ENCODE measurements around the gene FLT3. TPM values are rescaled to one million over a fixed set of nuclear protein-coding genes. Genes with fewer than 3 reads are reported as not detected.
A peak's percentile ranks its signal among the peaks of the same experiment; 100 is the strongest.
"Not testable (repeated sequence)": the region's sequence is repeated elsewhere in the genome, so short reads cannot be mapped to it uniquely, and the experiment has no call there.

Gene FLT3
- total RNA-seq, 2 experiments from 2014 or later = not detected

DNA sequence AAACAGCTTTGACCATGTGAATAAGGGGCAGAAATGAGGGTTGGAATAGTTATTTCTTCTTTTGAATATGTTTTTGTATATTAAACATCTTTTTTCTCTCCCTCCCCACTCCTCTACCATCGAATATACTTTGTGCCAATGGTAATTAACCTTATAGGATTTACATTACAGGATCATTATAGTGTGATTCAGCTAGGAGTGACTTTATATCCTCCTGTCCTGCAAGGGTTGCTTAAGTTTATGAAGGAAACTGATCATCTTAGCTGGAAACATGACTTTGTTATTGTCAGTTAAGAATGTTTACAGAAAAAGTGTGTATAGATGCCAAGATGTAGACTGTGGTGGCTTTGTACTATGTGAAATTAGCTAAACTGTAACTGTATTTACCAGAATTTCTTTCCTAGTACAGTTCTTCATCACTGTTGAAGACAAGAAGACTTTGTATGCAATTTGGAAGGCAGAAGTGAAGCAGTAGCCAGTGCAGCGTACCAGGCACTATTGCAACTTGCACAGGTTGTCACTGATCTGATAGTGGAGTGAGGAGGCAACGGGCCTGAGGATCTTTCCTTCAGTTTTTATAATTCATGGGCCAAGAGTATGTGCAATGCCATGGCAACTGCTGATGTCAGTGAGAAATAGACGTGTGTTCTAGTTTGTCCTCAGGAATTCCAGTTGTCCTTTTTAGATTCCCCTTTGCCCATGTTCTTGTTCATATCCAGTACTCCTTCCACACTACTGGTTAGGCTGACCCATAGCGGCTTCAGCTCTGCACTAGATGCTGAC lies 29.7 kb upstream of the FLT3 start:
- no peak for ATAC-seq
- Mint-ChIP-seq H3K27me3 (ENCODE audit: low read depth) (peaks cover 9% of the 10 kb centered on the region), H3K9me3 (ENCODE audit: insufficient read depth) (no peaks in the 10 kb centered on the region), H3K36me3 (ENCODE audit: low read depth) (no peaks in the 10 kb centered on the region), H3K27ac (no peak overlapping the region), H3K4me1 (ENCODE audit: low read depth) (no peaks in the 10 kb centered on the region), H3K4me3 (no peak overlapping the region)
- DNase-seq = no peak
- ChIA-PET CTCF (no interaction called here), POLR2A (no interaction called here)

DNA sequence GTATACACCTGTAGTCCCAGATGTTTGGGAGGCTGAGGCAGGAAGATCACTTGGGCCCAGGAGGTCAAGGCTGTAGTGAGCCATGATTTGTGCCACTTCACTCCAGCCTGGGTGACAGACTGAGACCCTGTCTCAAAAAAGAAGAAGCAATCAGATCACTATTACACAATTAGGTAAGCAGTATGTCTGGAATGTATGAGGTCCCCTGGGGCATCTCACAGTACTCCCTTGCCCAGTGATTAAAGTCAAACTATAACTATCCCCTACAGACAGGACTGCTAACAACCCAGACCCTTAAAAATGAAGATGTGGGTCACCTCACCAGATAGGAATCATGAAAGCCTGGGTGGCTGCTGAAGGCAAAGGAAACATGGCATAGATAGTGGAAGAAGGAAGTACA lies 28.6 kb upstream of the FLT3 start:
- DNase-seq (no peak), ATAC-seq (no peak)
- CTCF ChIA-PET = no interaction called here
- Mint-ChIP-seq H3K4me3 (no peak overlapping the region), H3K27me3 (ENCODE audit: low read depth) (peaks cover 9% of the 10 kb centered on the region), H3K4me1 (ENCODE audit: low read depth) (no peaks in the 10 kb centered on the region), H3K27ac (no peak overlapping the region), H3K9me3 (ENCODE audit: insufficient read depth) (no peaks in the 10 kb centered on the region), H3K36me3 (ENCODE audit: low read depth) (no peaks in the 10 kb centered on the region)
- POLR2A ChIA-PET = no interaction called here

DNA sequence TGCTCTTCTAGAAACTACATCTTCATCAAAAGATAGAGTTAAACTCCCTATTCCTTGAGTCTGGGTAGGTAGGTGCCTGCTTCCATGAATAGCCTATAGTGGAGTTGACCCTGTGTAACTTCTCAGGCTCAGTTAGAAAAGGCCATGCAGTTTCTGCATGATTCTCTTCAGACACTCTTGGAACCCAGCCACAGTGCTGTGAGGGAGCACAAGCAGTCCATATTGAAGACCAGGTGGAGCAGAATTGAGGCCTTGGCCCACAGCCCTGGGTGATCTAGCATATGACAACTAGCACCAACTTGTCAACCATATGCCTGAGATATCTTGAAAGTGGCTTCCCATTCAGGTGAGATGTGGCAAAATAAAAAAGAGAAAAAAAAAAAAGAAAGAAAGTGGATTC lies 27.7 kb upstream of the FLT3 start:
- Mint-ChIP-seq H3K4me1 (ENCODE audit: low read depth) (no peaks in the 10 kb centered on the region), H3K27me3 (ENCODE audit: low read depth) (peaks cover 9% of the 10 kb centered on the region), H3K4me3 (no peak overlapping the region), H3K27ac (no peak overlapping the region), H3K36me3 (ENCODE audit: low read depth) (no peaks in the 10 kb centered on the region), H3K9me3 (ENCODE audit: insufficient read depth) (no peaks in the 10 kb centered on the region)
- no peak for ATAC-seq
- ChIA-PET POLR2A (interaction anchor here (0.6 kb wide), 1 partner anchor 15 kb away, joined by 4 read pairs; no protein-coding TSS in a partner anchor), CTCF (no interaction called here)
- no peak for DNase-seq

DNA sequence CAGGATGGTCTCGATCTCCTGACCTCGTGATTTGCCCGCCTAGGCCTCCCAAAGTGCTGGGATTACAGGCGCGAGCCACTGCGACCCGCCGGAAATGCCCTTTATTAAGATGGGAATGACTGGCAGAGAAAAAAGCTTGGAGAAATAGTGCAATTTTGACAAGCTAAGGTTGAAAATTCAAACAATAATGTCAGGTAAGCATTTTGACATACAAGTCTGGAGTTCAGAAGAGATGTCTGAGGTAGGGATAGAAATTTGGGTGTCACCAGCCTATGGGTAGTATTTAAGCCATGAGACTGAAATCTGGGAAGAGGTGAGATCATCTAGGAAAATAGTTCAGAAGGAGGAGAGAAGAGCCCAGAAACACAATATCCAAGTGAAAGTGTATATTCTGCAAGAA lies 20.8 kb upstream of the FLT3 start:
- no peaks in the 10 kb centered on the region for H3K36me3 Mint-ChIP-seq (ENCODE audit: low read depth)
- POLR2A ChIA-PET = no interaction called here
- no peak overlapping the region for H3K4me3 Mint-ChIP-seq
- H3K4me1 Mint-ChIP-seq (ENCODE audit: low read depth) = peaks cover 5% of the 10 kb centered on the region
- peaks cover 6% of the 10 kb centered on the region for H3K27me3 Mint-ChIP-seq (ENCODE audit: low read depth)
- H3K27ac Mint-ChIP-seq = no peak overlapping the region
- CTCF ChIA-PET = no interaction called here
- DNase-seq (no peak), ATAC-seq (no peak)
- H3K9me3 Mint-ChIP-seq (ENCODE audit: insufficient read depth) = no peaks in the 10 kb centered on the region

DNA sequence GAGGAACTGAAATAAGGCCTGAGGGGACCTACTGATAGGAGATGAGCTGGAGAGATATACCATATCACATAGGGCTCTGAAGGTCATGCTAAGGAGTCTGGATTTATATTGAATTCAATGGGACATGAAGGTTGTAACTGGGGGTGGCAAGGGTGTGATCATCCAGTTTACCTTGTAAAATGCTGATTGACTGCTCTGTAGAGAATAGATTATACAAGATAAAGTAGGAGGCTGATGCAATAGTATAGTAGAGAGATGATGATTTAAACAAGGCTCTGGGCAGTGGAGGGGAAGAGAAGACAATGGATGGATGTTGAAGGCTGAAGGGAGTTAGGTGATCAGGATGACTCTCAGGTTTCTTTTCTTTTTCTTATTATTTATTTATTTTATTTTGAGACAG lies 19.9 kb upstream of the FLT3 start:
- peaks cover 5% of the 10 kb centered on the region for H3K4me1 Mint-ChIP-seq (ENCODE audit: low read depth)
- no peak for ATAC-seq
- peaks cover 10% of the 10 kb centered on the region for H3K27me3 Mint-ChIP-seq (ENCODE audit: low read depth)
- ChIA-PET CTCF (no interaction called here), POLR2A (no interaction called here)
- H3K4me3 Mint-ChIP-seq = no peak overlapping the region
- no peaks in the 10 kb centered on the region for H3K9me3 Mint-ChIP-seq (ENCODE audit: insufficient read depth)
- no peaks in the 10 kb centered on the region for H3K36me3 Mint-ChIP-seq (ENCODE audit: low read depth)
- DNase-seq = no peak
- H3K27ac Mint-ChIP-seq = no peak overlapping the region

DNA sequence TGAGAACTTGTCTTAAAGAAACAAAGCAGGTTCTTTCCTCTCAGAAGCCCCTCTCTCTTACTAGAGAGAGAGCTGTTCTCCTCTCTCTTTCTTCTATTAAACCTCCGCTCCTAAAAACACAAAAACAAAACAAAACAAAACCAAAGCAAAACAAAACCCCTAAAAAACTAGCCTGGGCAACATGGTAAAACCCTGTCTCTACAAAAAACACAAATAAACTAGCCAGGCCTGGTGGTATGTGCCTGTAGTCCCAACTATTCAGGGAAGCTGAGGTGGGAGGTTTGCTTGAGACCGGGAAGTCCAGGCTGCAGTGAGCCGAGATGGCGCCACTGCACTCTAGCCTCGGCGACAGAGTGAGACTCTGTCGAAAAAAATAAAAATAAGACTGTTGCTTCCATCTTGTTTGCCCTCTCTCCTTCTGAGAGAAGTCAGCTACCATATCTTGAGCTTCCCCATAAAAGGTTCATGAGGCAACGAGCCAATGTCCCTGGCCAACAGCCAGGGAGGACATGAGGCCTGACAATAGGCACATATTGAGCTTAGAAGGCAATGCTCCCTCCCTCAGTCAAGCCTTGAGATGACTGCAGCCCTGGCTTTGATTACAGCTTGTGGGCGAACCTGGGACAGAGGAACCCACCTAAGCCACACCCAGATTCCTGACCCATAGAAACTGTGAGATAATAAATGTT lies 17.5 kb upstream of the FLT3 start:
- Mint-ChIP-seq H3K4me3 (no peak overlapping the region), H3K36me3 (ENCODE audit: low read depth) (no peaks in the 10 kb centered on the region), H3K9me3 (ENCODE audit: insufficient read depth) (no peaks in the 10 kb centered on the region), H3K27me3 (ENCODE audit: low read depth) (peaks cover 10% of the 10 kb centered on the region), H3K27ac (no peak overlapping the region), H3K4me1 (ENCODE audit: low read depth) (peaks cover 5% of the 10 kb centered on the region)
- no peak for DNase-seq
- no peak for ATAC-seq
- CTCF ChIA-PET = no interaction called here
- POLR2A ChIA-PET = interaction anchor here (1.6 kb wide), 1 partner anchor 21 kb away, joined by 4 read pairs; no protein-coding TSS in a partner anchor

DNA sequence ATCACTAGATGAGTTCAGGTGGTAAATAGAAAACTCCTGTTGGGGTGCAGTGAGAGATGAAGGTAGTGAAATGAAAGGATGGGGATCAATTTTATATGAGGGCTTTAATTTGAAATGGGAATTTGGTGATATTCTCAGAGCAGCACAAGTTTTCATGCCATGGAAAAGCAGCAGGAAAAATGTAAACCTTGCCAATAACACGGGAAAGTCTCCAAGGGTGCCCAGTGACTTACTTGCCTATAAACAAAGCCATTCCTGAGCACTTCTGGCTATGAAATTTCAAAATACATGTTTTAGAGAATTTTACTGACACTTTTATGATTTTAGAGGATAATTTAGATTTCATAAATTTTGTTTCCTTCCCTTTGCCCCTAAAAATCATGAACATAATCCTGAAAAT lies 16.4 kb upstream of the FLT3 start:
- Mint-ChIP-seq H3K27ac (no peak overlapping the region), H3K9me3 (ENCODE audit: insufficient read depth) (no peaks in the 10 kb centered on the region), H3K4me1 (ENCODE audit: low read depth) (no peaks in the 10 kb centered on the region)

DNA sequence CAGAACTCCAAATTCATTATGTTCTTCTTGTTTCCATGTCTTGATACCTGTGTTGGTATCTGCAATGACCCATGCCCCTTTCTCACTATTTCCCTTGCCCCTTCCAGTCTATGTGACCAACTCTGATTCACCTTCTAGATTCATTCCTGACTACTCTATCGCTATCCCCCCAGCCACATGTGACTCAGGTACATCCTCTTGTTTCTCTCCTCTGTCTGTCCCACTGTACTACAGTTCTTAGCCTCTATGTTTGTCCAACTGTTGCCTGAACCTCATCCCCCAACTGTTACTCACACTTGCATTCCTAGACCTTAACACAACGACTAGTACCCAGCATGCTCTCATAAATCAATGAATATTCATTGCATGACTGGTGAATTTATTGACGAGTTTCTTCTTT lies 10.0 kb upstream of the FLT3 start:
- no peak overlapping the region for H3K27ac Mint-ChIP-seq
- H3K27me3 Mint-ChIP-seq (ENCODE audit: low read depth) = peaks cover 22% of the 10 kb centered on the region
- POLR2A ChIA-PET = no interaction called here
- DNase-seq (no peak), ATAC-seq (no peak)
- no peaks in the 10 kb centered on the region for H3K9me3 Mint-ChIP-seq (ENCODE audit: insufficient read depth)
- CTCF ChIA-PET = no interaction called here
- H3K36me3 Mint-ChIP-seq (ENCODE audit: low read depth) = no peaks in the 10 kb centered on the region
- H3K4me3 Mint-ChIP-seq = no peak overlapping the region
- no peaks in the 10 kb centered on the region for H3K4me1 Mint-ChIP-seq (ENCODE audit: low read depth)

More for the DNA sequence above, 16.4 kb upstream of the FLT3 start:
- DNase-seq (no peak), ATAC-seq (no peak)
- Mint-ChIP-seq H3K4me3 (no peak overlapping the region), H3K27me3 (ENCODE audit: low read depth) (peaks cover 10% of the 10 kb centered on the region), H3K36me3 (ENCODE audit: low read depth) (no peaks in the 10 kb centered on the region)
- ChIA-PET CTCF (no interaction called here), POLR2A (no interaction called here)

DNA sequence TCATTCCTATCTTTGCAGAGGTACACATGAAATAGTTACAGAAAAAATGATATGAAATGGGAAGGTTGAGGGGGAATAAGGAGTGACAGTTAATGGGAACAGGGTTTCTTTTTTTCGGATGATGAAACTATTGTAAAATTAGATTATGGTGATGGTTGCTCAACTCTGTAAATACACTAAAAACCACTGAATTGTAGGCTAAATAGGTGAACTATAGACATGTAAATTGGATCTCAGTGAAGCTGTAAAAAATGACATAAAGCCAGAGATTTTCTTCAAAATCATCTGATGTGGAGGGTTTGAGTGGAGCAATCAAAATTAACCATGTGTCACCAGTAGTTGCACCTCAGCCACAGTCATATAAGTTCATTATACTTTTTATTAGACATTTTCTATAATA lies 6.6 kb upstream of the FLT3 start:
- Mint-ChIP-seq H3K4me3 (no peak overlapping the region), H3K4me1 (ENCODE audit: low read depth) (no peaks in the 10 kb centered on the region), H3K27ac (no peak overlapping the region), H3K9me3 (ENCODE audit: insufficient read depth) (no peaks in the 10 kb centered on the region), H3K27me3 (ENCODE audit: low read depth) (peaks cover 32% of the 10 kb centered on the region), H3K36me3 (ENCODE audit: low read depth) (no peaks in the 10 kb centered on the region)
- DNase-seq = no peak
- ChIA-PET CTCF (no interaction called here), POLR2A (no interaction called here)
- no peak for ATAC-seq

DNA sequence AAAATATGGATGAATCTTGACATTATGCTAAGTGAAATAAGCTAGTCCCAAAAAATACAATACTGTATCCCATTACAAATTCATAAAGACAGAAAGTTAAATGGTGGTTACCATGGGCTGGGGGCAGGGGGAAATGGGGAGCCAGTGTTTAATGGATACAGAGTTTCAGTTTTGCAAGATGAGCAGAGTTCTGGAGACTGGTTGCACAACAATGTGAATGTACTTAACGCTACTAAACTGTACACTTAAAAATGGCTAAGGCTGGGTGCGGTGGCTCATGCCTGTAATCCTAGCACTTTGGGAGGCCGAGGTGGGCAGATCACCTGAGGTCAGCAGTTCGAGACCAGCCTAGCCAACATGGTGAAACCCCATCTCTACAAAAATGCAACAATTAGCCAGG lies 1.5 kb upstream of the FLT3 start:
- H3K27me3 Mint-ChIP-seq (ENCODE audit: low read depth) = peaks cover 48% of the 10 kb centered on the region
- H3K36me3 Mint-ChIP-seq (ENCODE audit: low read depth); CTCF ChIA-PET; ATAC-seq; H3K27ac Mint-ChIP-seq; H3K9me3 Mint-ChIP-seq (ENCODE audit: insufficient read depth); POLR2A ChIA-PET; DNase-seq; H3K4me3 Mint-ChIP-seq; H3K4me1 Mint-ChIP-seq (ENCODE audit: low read depth): not testable (repeated sequence)

DNA sequence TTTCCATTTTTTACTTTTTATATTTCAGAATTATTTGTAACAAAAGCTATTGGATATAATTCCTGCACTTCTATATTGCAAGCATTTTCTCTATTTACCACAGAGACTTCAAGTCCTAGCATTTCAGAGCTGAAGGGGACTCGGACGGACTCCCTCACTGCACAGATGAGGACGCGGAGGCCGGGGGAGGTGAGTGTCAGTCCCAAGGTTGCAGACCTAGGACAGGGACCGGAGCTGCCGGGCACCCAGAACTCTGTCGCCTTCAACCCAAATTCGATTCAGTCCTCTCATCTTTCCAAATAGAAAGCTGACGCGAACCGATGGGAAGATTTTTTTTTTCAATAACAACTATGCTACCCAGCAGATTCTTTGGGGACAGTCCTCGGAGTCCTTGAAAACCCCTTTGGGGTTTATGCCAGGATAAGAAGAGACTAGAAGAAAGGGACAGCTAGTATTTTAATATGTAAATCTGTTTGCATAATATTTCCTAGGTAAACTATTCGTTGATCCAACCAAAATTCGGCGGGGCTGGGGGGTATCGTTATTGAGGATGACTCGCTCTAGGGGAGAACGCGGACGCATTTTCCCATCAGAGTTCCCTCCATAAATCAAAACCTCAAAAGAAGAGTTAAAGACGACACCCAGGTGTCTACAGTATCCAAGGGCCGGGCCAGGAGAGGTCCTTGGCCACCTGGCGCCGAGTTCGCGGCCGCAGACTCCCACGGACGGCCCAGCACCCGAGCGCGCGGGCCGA lies 803 bp downstream of the FLT3 start:
- Mint-ChIP-seq H3K27me3 (ENCODE audit: low read depth) (peaks cover 49% of the 10 kb centered on the region), H3K27ac (no peak overlapping the region), H3K4me3 (peak overlapping the region; percentile 55), H3K36me3 (ENCODE audit: low read depth) (peaks cover 3% of the 10 kb centered on the region), H3K9me3 (ENCODE audit: insufficient read depth) (no peaks in the 10 kb centered on the region), H3K4me1 (ENCODE audit: low read depth) (peaks cover 5% of the 10 kb centered on the region)
- no peak for DNase-seq
- CTCF ChIA-PET = interaction anchor here (0.6 kb wide), 1 partner anchor 437 kb away, joined by 3 read pairs; no protein-coding TSS in a partner anchor
- POLR2A ChIA-PET = interaction anchor here (0.6 to 1.1 kb wide), 2 partner anchors 38 to 69 kb away, joined by 3 to 4 read pairs; no protein-coding TSS in a partner anchor
- ATAC-seq = no peak

DNA sequence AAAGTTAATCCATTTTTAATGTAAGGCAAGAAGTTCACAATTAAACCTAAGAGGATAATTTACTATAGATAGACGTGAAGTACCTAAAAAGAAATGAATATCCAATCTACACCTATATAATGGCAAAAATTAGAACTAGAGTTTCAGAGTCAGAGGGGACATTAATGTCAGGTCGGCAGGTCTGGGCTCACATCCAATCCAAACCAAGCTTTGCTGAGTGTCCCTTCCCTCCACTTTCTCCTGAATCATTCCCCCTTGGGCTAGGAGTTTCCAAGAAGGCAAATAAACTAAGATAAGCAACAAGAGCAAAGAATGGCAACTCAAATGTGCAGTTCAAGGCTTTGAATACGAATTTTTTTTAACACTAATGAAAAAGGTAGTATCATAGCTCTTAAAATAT lies 2.9 kb downstream of the FLT3 start:
- Mint-ChIP-seq H3K4me3 (no peak overlapping the region), H3K27ac (no peak overlapping the region), H3K27me3 (ENCODE audit: low read depth) (peaks cover 53% of the 10 kb centered on the region), H3K9me3 (ENCODE audit: insufficient read depth) (no peaks in the 10 kb centered on the region), H3K4me1 (ENCODE audit: low read depth) (peaks cover 5% of the 10 kb centered on the region), H3K36me3 (ENCODE audit: low read depth) (peaks cover 3% of the 10 kb centered on the region)
- ATAC-seq (no peak), DNase-seq (no peak)
- ChIA-PET POLR2A (no interaction called here), CTCF (no interaction called here)
